GM21367 (cell line): ENCODE results near the gene MPRIP.
"Not testable (repeated sequence)": the region's sequence is repeated elsewhere in the genome, so short reads cannot be mapped to it uniquely, and the experiment has no call there.

Experiments used
- ATAC-seq: cut with Tn5 transposase; IDR thresholded peaks from one replicate; pipeline ENCODE4 v1.9.1; 2021; ENCODE audit not compliant: unreplicated experiment

The MPRIP gene

GRCh38 chr17:17125136-17126084 lies 83.2 kb downstream of the MPRIP start:
- ATAC-seq = no peak

DNA sequence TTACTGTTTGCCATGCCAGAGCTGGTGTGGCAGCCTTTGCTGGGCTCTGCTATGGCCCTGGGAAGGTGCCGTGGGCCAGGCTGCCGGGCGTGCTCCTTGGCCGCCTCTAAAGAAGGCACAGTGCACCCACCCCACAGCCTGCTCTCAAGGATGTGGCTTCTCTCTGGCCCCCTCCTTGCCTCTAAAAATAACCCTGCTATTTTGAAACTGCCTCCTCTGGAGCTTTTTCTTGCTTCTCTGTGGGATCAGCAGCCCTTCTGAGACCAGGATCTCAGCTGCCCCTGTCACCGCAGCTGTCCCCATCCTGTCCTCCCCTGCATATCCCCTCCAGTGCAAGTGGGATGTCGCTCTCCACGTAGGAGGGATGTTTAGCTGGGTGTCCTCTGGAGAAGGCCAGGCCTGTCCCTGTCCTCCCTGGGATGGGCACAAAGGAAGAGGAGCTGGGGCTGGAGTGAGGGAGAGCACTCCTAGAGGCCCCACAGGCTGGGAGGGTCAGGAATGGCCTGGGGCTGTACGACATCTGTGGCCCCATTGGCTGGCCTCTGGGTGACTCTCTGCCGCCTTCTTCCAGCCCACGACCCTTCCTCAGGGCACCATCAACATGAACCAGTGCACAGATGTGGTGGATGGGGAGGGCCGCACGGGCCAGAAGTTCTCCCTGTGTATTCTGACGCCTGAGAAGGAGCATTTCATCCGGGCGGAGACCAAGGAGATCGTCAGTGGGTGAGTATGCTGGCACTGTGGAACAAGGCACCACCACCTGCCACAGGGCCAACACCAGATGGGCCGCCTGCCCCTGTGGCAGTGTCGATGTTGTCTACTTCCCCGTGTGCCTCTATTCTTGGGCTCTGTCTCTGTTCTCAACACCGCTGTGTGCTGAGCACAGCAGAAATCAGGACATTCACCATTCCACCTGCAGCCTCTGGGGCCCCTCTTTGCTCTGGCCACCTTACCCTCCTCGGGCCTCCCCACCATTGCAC lies 84.2 kb downstream of the MPRIP start:
- no peak for ATAC-seq

DNA sequence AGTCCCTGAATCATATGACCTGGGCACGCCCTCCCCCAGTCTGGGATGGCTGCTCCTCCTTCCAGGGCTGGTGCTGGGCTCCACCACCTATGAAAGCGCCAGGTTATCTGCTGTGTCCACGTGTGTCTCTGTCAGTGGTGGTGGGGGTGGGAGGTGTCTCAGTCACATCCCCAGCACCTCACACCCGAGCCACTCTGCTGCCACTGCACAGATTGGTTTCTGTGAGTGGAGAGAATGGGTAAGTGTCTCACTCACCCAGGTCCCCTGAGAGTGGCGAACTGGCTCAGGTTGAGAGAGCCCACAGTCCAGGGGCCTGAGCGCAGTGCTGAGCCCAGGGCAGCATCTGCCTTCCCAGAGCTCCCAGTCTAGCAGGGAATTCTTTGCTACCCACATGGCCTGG lies 84.9 kb downstream of the MPRIP start:
- no peak for ATAC-seq

DNA sequence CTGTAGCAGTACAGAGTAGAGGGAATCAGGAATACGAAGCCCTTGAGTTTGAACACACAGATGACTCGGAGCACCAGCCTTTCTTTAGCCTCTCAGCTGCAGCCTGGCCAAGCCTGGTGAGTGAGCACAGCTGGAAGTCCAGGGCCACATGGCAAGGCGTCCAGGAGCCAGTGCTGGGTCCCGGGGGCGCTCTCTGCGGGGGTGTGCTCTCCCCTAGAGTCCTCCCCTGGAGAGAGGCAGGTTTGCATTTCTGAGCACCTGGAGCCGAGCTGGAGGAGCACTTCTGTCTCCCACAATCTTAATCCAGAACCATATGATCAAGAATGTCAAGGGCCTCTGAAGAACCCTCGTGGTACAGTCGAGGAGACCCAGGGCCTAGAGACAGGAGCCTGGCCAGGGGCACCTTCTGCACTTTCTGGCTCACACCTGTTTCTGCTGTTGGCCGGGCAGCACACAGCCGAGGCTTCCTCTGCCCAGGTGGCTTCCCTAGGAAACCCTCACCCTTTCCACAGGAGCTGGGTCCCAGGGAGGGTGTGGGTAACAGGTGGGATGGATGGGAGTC lies 85.6 kb downstream of the MPRIP start:
- no peak for ATAC-seq

DNA sequence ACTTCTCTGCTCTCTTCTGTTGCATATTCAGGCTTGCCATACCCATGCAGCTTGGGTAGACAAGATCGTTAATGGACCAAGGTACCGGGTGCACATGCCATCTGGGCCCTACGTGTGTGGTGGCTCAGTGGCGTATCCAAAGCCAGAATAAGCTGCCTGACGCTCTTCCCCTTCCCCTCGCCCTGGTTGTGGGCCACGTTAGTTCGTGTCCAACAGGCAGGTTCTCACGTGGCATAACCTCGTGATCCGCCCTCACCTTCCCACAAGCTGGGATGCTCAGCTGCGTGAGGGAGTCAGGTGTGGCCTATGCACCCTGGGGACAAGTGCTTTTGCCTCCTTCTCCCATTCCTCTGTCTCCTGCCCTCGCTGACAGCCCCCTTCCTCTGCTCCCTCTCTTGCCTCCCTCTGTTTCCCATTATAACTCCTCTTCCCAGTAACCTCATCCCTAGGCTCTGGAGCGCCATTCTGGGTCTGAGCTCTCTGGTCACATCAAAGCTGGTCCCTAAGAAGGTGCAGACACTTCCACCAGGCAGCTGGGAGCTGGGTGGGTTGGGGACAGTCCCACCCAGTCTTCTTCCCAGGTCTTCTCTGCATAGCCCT lies 86.3 kb downstream of the MPRIP start:
- no peak for ATAC-seq

- no peak for ATAC-seq
These were observed 87.2 kb downstream of the MPRIP start for GRCh38 chr17:17129466-17129865.

- ATAC-seq = no peak
These were observed 88.0 kb downstream of the MPRIP start for GRCh38 chr17:17130077-17130844.

GRCh38 chr17:17131839-17132238 lies 89.6 kb downstream of the MPRIP start:
- no peak for ATAC-seq

DNA sequence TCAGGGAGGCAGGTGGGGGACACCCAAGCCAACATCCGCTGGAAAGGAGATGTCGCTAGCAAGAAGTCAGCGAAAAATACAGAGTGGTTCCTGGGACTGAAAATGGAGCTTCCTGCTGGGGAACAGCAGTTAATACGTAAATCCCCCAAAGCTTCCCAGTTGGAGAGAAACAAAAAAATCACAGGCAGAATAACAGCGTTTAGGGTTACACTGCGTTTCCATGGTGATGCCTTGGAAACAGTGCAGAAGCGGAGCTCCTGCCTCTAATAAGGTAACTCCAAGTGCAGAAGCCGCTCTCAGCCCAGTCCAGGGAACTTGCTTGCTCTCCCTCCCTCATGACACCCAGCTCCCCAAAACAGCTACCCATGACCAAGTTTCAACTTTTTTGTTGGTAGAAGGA lies 90.5 kb downstream of the MPRIP start:
- ATAC-seq = no peak

- ATAC-seq = no peak
These were observed 92.0 kb downstream of the MPRIP start for GRCh38 chr17:17134051-17134956.

- ATAC-seq = no peak
These were observed 92.7 kb downstream of the MPRIP start for GRCh38 chr17:17134957-17135333.

- not testable (repeated sequence) for ATAC-seq
These were observed 94.0 kb downstream of the MPRIP start for GRCh38 chr17:17136221-17136620.

- no peak for ATAC-seq
These were observed 95.7 kb downstream of the MPRIP start for GRCh38 chr17:17137731-17138585.

DNA sequence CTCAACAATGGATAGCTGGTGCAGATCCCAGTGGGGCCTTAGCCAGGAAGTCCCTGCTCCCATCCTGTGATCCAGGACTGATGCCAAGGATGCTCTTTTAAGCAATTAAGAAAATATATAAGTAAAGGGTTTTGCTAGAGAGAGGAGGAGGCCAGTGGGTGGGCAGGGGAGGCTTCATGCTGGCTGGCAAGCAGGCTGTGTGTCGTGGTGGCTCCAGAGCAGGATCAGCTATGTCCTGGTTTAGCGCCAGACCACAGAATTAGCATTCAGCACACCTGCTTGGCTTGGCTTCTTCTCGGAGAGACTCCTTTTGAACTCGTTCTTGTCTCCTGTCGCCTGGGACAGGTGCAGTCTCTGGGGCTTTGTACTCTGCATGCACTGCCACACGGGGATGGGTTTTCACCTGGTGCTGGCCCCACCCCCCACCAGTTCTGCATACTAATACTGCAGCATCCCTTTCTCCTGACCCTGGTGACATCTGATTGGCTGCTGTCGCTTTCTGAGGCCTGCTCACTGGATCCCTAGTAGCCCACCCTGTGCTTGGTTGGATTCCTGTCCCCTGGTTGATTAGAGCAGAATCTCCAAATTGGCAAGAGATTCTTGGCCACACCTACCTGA lies 97.8 kb downstream of the MPRIP start:
- ATAC-seq = no peak

- ATAC-seq = no peak
These were observed 98.3 kb downstream of the MPRIP start for GRCh38 chr17:17140590-17140980.

DNA sequence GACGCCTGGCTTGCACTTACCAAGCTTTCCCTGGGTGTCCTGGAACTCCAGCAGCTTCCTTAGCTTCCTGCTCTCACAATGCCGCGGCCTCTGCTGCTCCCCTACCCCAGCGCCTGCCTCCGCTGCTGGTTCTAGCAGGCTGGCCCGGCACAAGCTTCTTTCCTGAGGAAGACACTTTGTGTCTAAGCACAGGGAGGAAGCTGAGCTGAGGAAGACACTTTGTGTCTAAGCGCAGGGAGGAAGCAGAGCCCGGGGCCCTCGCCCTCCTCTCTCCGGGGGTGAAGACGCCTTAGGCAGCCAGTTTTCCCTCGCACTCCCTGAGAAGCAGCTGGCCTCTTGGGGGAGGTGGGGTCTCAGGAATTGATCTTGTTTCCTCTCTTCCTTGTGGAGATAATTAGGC lies 99.0 kb downstream of the MPRIP start:
- ATAC-seq = no peak

DNA sequence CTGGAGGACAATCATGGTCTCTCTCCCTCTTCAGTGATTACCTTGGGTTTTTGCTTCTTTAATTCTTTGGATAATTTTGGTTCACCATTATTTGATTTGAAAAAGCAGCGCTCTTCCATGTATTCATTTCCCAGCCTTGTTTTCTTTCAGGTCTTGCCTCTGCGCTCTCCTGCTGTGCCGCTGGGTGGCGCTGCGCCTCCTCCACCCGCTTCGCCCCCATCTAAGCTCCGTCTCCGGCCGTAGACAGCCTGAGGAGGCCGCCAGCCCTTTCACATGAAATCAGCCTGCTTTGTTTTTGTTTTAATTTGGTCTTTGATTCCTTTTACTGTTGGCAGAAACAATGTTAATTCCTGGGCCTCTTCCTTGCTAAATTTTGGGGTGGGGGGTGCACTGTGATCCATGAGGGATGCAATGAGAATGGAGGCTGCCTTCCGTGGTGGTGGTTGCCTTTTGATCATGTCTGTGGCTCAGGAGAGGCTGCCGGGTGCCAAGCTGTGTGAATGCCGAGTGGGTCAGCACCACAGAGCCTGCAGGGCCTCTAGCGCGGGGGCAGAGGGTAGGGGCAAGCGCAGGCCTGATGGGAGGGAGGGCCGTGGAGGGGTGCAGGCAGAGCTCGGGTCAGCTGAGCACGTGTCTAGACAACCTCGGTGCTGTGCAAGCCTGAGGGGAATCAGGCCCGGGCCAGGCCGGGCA lies 99.7 kb downstream of the MPRIP start:
- no peak for ATAC-seq
